Memory B cell (primary cell): ENCODE data around the gene SAGE1.

Experiments
- ATAC-seq: fragments of 150-1000 bp; cut with Tn5 transposase; 2 replicates; pipeline ENCODE4 v1.10.0; 2021; ENCODE audit warnings: low read depth, mild to moderate bottlenecking, moderate library complexity
- DNase-seq, 2 donors: peaks; one replicate each; pipeline ENCODE4 v3.0.0; 2022; ENCODE audit warnings: low spot score in 2 of 2
- H3K27ac Mint-ChIP-seq: one replicate; pipeline ENCODE4 v1.8.0; 2022; ENCODE audit warnings: mild to moderate bottlenecking, moderate library complexity, mixed read lengths
- H3K27me3 Mint-ChIP-seq: one replicate; pipeline ENCODE4 v1.8.0; 2022; ENCODE audit warnings: mixed read lengths
- H3K36me3 Mint-ChIP-seq: one replicate; pipeline ENCODE4 v1.8.0; 2022; ENCODE audit warnings: mild to moderate bottlenecking, mixed read lengths
- H3K4me1 Mint-ChIP-seq: one replicate; pipeline ENCODE4 v1.8.0; 2022; ENCODE audit warnings: mixed read lengths
- H3K4me3 Mint-ChIP-seq: one replicate; pipeline ENCODE4 v1.8.0; 2022; ENCODE audit warnings: mild to moderate bottlenecking, moderate library complexity, mixed read lengths
- H3K9me3 Mint-ChIP-seq: one replicate; pipeline ENCODE4 v1.8.0; 2022; ENCODE audit warnings: mixed read lengths

Gene SAGE1

DNA sequence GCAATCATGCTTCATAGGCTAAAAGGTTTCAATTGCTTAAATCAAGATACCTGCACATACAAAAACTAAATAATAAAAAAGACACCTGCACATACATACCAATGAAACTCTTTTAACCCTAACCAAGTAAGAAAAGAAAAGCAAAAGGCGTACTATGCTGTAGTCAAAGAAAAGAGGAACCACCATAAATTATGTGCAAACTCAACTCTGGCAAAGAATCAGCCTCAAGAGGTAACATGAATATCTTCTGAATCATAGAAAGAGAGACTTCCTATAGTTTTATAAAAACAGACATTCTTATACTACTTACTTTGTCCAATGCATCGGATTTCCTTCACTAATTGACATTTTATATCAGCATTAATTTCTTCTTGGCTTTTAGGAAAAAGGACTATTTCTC is 51.0 kb downstream of the SAGE1 start:
- ATAC-seq, result no peak
- no peak overlapping the region for H3K27ac Mint-ChIP-seq
- no peaks in the 10 kb centered on the region for H3K4me1 Mint-ChIP-seq
- H3K4me3 Mint-ChIP-seq, result no peak overlapping the region
- no peak for DNase-seq
- peaks cover 8% of the 10 kb centered on the region for H3K36me3 Mint-ChIP-seq
- H3K9me3 Mint-ChIP-seq, result no peaks in the 10 kb centered on the region
- H3K27me3 Mint-ChIP-seq, result no peaks in the 10 kb centered on the region

DNA sequence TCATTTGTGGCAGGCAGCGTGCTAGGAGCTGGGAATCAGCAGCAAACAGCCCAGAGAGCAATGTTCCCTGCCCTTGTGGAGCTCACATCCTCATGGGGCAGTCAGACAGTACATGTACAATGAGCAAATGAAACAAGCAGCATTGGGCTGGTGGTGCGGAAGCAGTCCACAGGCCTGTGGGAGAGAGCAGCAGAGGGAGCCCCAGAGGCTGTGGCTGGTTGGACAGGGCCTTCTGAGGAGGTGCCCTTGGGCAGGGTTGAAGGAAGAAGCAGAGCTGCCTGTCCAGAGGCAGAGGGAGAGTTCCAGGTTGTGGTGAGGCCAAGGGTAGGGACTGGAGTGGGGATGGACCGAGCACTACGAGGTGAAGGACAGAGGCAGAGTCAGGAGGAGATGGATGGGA is 57.8 kb downstream of the SAGE1 start:
- Mint-ChIP-seq H3K27ac (no peak overlapping the region), H3K9me3 (no peaks in the 10 kb centered on the region), H3K4me1 (no peaks in the 10 kb centered on the region), H3K27me3 (no peaks in the 10 kb centered on the region), H3K36me3 (peaks cover 5% of the 10 kb centered on the region), H3K4me3 (no peak overlapping the region)
- ATAC-seq (no peak), DNase-seq (no peak)
